ENCODE measurements around the gene DLX4. TPM values are rescaled to one million over a fixed set of nuclear protein-coding genes. Genes with fewer than 3 reads are reported as not detected.
A peak's percentile ranks its signal among the peaks of the same experiment; 100 is the strongest.

Gene DLX4
- total and polyA plus RNA-seq, 2 of the 4 experiments (the other 2 are of a cell fraction): not detected

DNA sequence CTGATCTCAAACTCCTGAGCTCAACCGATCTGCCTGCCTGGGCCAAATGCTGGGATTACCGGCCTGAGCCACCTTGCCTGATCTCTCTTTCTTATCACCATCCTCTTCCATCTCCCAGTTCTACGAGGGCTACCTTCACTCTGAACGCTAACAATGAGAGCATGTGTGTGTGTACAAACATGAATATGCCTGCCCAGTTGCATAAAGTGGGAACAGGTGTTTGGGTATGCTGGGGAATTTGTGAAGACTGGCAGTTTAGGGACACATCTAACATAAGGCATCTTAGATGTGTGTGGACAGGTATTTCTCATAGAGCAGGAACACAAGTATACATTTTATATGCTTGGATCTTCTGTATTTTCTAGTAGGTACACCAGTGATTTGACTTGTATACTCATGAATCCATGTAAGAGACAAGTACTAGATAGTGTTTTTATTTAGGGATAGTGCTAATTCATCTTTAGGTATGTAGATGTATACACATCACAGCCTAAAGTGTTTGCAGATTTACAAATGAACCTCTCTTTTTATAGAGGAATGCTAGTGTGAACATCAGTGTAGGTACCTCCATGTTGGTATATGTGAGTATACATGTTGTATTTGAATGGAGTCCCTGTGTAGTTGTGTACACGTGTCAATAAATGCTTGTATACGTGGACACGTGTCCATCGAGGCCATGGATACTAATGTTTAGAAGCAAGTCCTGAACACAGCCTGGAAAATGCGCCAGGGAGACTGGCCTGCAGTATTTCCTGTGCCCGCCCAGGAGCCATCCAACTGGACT lies 1.2 kb upstream of the DLX4 start:
- 0 out of 2 replicates have a peak overlapping the region, but pooled peaks have one; percentile 35 for H3K9ac ChIP-seq (ENCODE audit: low read depth, low read length)
- no peak overlapping the region for H3K23ac ChIP-seq (ENCODE audit: low read depth, low read length)
- H2BK120ac ChIP-seq (ENCODE audit: low read depth, low read length): no peak overlapping the region
- dilution Hi-C loops (cut with HindIII; ENCODE audit: low sequenced_read_pairs, unreplicated experiment): no loop called here
- H4K5ac ChIP-seq (ENCODE audit: low read depth, low read length): no peak overlapping the region
- no peak overlapping the region for H3K18ac ChIP-seq (ENCODE audit: low read depth, low read length)
- H2BK20ac ChIP-seq (ENCODE audit: low read depth, low read length): no peak overlapping the region
- peak overlapping the region; percentile 52 for H2AFZ ChIP-seq (replicated peaks; ENCODE audit: low read length, poor library complexity)
- ATAC-seq (ENCODE audit: low read depth) (no peak), DNase-seq (no peak)
- peaks cover 5% of the 10 kb centered on the region for H4K20me1 ChIP-seq (ENCODE audit: insufficient read depth, low read length)
- intact Hi-C loops (cut with micrococcal nuclease): no loop called here
- POLR2A ChIA-PET (ENCODE audit: unreplicated experiment): no interaction called here
- no TSS peak for BruUV-seq (replicated peaks)
- H3K27ac ChIP-seq (ENCODE audit: insufficient read depth, low read length): no peak overlapping the region
- peaks cover 21% of the 10 kb centered on the region for H3K9me3 ChIP-seq (ENCODE audit: control insufficient read depth, insufficient read depth, low read length)
- H3K9me1 ChIP-seq (ENCODE audit: insufficient read depth, low read length): no peaks in the 10 kb centered on the region
- no peak overlapping the region for H3K4ac ChIP-seq (ENCODE audit: low read depth, low read length)
- no peak overlapping the region for H3K14ac ChIP-seq (replicated peaks; ENCODE audit: low read depth, low read length)
- H3K4me2 ChIP-seq (ENCODE audit: low read depth, low read length): peak overlapping the region; percentile 73
- in situ Hi-C loops (cut with MboI; ENCODE audit: low sequenced_read_pairs): no loop called here
- CTCF ChIA-PET: interaction anchor here (1.3 kb wide), 1 partner anchor 16 kb away, joined by 5 read pairs; no protein-coding TSS in a partner anchor
- H2BK5ac ChIP-seq (ENCODE audit: low read depth, low read length, poor library complexity, severe bottlenecking): no peak overlapping the region
- H2AK5ac ChIP-seq (ENCODE audit: low read depth, low read length): no peak overlapping the region
- H3K27me3 ChIP-seq (ENCODE audit: control insufficient read depth, insufficient read depth, low read length): peaks cover 98% of the 10 kb centered on the region
- H4K91ac ChIP-seq (ENCODE audit: insufficient read depth, low read depth, low read length): no peak overlapping the region
- H4K8ac ChIP-seq (ENCODE audit: low read depth in 2 of 2, low read length in 2 of 2): no peak overlapping the region
- H3K79me1 ChIP-seq (ENCODE audit: low read depth in 1 of 2, low read length in 2 of 2): no peaks in the 10 kb centered on the region
- H3K4me3 ChIP-seq (ENCODE audit: insufficient read depth, low read depth, low read length): peak overlapping the region; percentile 22
- H2BK15ac ChIP-seq (ENCODE audit: low read depth, low read length): no peak overlapping the region
- H3K4me1 ChIP-seq (ENCODE audit: control insufficient read depth, insufficient read depth, low read length): no peaks in the 10 kb centered on the region
- no peaks in the 10 kb centered on the region for H3K36me3 ChIP-seq (ENCODE audit: control insufficient read depth, insufficient read depth, low read length)
- no peak overlapping the region for H3K56ac ChIP-seq (ENCODE audit: extremely low read depth, insufficient read depth, low read length)
- no peak overlapping the region for H2AK9ac ChIP-seq (replicated peaks; ENCODE audit: low read depth, low read length, poor library complexity)
- WGBS, 2 experiments (ENCODE audit: extremely low coverage in 2 of 2, insufficient read length in 1 of 2): 0% methylated on average over 2 of the region's 10 CpGs; no CpG with 5 or more reads in 1 of the 2 experiments
- TF ChIP-seq SMC3 (IDR thresholded peaks at IDR 0.05; ENCODE audit: low read depth, low read length) (no peak), MAZ (IDR thresholded peaks at IDR 0.05; ENCODE audit: borderline replicate concordance, low read depth, low read length) (no peak), CEBPB (IDR thresholded peaks at IDR 0.05; ENCODE audit: low read depth, low read length) (no peak), RAD21 (IDR thresholded peaks at IDR 0.05; ENCODE audit: low read length) (no peak), FOS (IDR thresholded peaks at IDR 0.05; ENCODE audit: low read depth, low read length) (no peak), RFX5 (IDR thresholded peaks at IDR 0.05; ENCODE audit: low read depth, low read length) (no peak), NFE2L2 (IDR thresholded peaks at IDR 0.05; ENCODE audit: low read depth, low read length) (no peak), CHD1 (IDR thresholded peaks at IDR 0.05; ENCODE audit: low read depth, low read length) (no peak), MAFK (IDR thresholded peaks at IDR 0.05; ENCODE audit: low read depth, low read length) (no peak), BHLHE40 (IDR thresholded peaks at IDR 0.05; ENCODE audit: low read depth, low read length) (no peak), RCOR1 (IDR thresholded peaks at IDR 0.05; ENCODE audit: insufficient replicate concordance, low read length) (no peak), MXI1 (IDR thresholded peaks at IDR 0.05; ENCODE audit: borderline replicate concordance, low read depth, low read length) (no peak)
- TF ChIP-seq, protein P1, sequence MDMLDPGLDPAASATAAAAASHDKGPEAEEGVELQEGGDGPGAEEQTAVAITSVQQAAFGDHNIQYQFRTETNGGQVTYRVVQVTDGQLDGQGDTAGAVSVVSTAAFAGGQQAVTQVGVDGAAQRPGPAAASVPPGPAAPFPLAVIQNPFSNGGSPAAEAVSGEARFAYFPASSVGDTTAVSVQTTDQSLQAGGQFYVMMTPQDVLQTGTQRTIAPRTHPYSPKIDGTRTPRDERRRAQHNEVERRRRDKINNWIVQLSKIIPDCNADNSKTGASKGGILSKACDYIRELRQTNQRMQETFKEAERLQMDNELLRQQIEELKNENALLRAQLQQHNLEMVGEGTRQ (IDR thresholded peaks at IDR 0.05; ENCODE audit: low read depth, low read length): no peak
- TF ChIP-seq, protein P2, sequence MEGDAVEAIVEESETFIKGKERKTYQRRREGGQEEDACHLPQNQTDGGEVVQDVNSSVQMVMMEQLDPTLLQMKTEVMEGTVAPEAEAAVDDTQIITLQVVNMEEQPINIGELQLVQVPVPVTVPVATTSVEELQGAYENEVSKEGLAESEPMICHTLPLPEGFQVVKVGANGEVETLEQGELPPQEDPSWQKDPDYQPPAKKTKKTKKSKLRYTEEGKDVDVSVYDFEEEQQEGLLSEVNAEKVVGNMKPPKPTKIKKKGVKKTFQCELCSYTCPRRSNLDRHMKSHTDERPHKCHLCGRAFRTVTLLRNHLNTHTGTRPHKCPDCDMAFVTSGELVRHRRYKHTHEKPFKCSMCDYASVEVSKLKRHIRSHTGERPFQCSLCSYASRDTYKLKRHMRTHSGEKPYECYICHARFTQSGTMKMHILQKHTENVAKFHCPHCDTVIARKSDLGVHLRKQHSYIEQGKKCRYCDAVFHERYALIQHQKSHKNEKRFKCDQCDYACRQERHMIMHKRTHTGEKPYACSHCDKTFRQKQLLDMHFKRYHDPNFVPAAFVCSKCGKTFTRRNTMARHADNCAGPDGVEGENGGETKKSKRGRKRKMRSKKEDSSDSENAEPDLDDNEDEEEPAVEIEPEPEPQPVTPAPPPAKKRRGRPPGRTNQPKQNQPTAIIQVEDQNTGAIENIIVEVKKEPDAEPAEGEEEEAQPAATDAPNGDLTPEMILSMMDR (conservative IDR thresholded peaks at IDR 0.05; ENCODE audit: low read depth, low read length): no peak
- TF ChIP-seq, protein P3, sequence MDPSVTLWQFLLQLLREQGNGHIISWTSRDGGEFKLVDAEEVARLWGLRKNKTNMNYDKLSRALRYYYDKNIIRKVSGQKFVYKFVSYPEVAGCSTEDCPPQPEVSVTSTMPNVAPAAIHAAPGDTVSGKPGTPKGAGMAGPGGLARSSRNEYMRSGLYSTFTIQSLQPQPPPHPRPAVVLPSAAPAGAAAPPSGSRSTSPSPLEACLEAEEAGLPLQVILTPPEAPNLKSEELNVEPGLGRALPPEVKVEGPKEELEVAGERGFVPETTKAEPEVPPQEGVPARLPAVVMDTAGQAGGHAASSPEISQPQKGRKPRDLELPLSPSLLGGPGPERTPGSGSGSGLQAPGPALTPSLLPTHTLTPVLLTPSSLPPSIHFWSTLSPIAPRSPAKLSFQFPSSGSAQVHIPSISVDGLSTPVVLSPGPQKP (IDR thresholded peaks at IDR 0.05; ENCODE audit: borderline replicate concordance, low read depth, low read length): no peak

Measured in IMR-90 (cell line).